Kidney epithelial cell (primary cell): ENCODE data around the gene AK4. TPM values are rescaled to one million over a fixed set of nuclear protein-coding genes. Genes with fewer than 3 reads are reported as not detected.
"Not testable (repeated sequence)": the region's sequence is repeated elsewhere in the genome, so short reads cannot be mapped to it uniquely, and the experiment has no call there.

Experiments
- DNase-seq: peaks from one replicate; pipeline ENCODE4 v3.0.0-alpha.2; 2010; ENCODE audit warnings: low read depth
- H3K27me3 ChIP-seq: 2 replicates; pipeline ENCODE4 v1.6.0; 2011; ENCODE audit warnings: low read length; ENCODE audit not compliant: control insufficient read depth, insufficient read depth
- H3K36me3 ChIP-seq: 2 replicates; pipeline ENCODE4 v1.5.1; 2011; ENCODE audit warnings: low read length; ENCODE audit not compliant: control insufficient read depth, insufficient read depth
- H3K4me3 ChIP-seq: 2 replicates; pipeline ENCODE4 v1.5.1; 2011; ENCODE audit warnings: low read depth, mild to moderate bottlenecking, control low read depth, low read length
- CTCF ChIP-seq: IDR thresholded peaks from 2 replicates; pipeline ENCODE4 v1.5.1; 2011; ENCODE audit warnings: mild to moderate bottlenecking, moderate library complexity, low read length, control low read depth, inconsistent platforms; ENCODE audit not compliant: insufficient read depth, poor library complexity, severe bottlenecking
- total RNA-seq: library from RNA; depleted of rRNA; stranded (reverse); fragments of >200 nt; gene quantifications from 2 replicates; pipeline ENCODE4 v1.2.3, GENCODE V29; 2015

AK4 gene
- total RNA-seq, 1 donor from 2014 or later = 25.2 TPM

- no peak overlapping the region for H3K4me3 ChIP-seq
- no peak for DNase-seq
- no peak for TF ChIP-seq CTCF
- H3K27me3 ChIP-seq = no peaks in the 10 kb centered on the region
- H3K36me3 ChIP-seq = no peaks in the 10 kb centered on the region
Observed at GRCh38 chr1:65156910-65157545, 9.0 kb downstream of the AK4 start.

GRCh38 chr1:65157546-65157941 lies 9.5 kb downstream of the AK4 start:
- TF ChIP-seq CTCF = no peak
- DNase-seq = no peak
- Histone ChIP-seq H3K27me3 (no peaks in the 10 kb centered on the region), H3K36me3 (no peaks in the 10 kb centered on the region), H3K4me3 (no peak overlapping the region)

GRCh38 chr1:65159291-65159688 lies 11.3 kb downstream of the AK4 start:
- H3K4me3 ChIP-seq, H3K36me3 ChIP-seq, DNase-seq, H3K27me3 ChIP-seq: not testable (repeated sequence)

- Histone ChIP-seq H3K36me3 (no peaks in the 10 kb centered on the region), H3K4me3 (no peak overlapping the region), H3K27me3 (no peaks in the 10 kb centered on the region)
- no peak for TF ChIP-seq CTCF
- no peak for DNase-seq
Observed at GRCh38 chr1:65159801-65160523, 12.0 kb downstream of the AK4 start.

GRCh38 chr1:65163201-65163805 lies 15.3 kb downstream of the AK4 start:
- TF ChIP-seq CTCF = no peak

GRCh38 chr1:65164101-65164500 lies 16.1 kb downstream of the AK4 start:
- DNase-seq, H3K36me3 ChIP-seq, H3K27me3 ChIP-seq, H3K4me3 ChIP-seq: not testable (repeated sequence)

More at GRCh38 chr1:65163201-65163805, 15.3 kb downstream of the AK4 start:
- Histone ChIP-seq H3K27me3 (no peaks in the 10 kb centered on the region), H3K36me3 (no peaks in the 10 kb centered on the region), H3K4me3 (no peak overlapping the region)
- no peak for DNase-seq

GRCh38 chr1:65164633-65165032 lies 16.6 kb downstream of the AK4 start:
- TF ChIP-seq CTCF = no peak
- Histone ChIP-seq H3K27me3 (no peaks in the 10 kb centered on the region), H3K4me3 (no peak overlapping the region), H3K36me3 (no peaks in the 10 kb centered on the region)
- DNase-seq = no peak
